Measurements from ENCODE around the gene FBXO10. TPM values are rescaled to one million over a fixed set of nuclear protein-coding genes. Genes with fewer than 3 reads are reported as not detected.
A peak's percentile ranks its signal among the peaks of the same experiment; 100 is the strongest.

The FBXO10 gene
- total RNA-seq, 1 donor = 28.6 TPM

DNA sequence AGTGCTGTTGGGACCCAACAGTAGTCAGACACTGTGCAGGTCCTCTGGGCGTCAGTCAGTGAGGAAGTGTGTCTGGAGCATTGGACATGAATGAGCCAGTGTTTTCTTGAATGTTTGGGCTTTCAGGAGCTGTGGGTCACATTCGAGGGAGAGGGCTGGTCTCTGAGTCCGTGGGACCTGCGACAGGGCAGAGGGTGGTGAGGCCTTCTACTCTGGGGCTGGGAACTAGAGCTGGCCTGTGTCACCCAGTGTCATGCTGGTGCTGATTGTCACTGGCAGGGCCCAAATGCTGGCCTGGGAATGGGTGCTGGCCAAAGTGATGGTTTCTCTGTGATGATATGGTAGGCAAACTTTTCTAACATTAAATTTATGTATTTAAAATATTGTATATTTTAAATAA is 80.2 kb downstream of the FBXO10 start:
- Histone ChIP-seq H3K27me3 (ENCODE audit: insufficient read depth, low read length) (no peaks in the 10 kb centered on the region), H3K4me2 (ENCODE audit: insufficient read depth, low read length) (no peak overlapping the region), H3K27ac (ENCODE audit: low read depth, low read length) (no peak overlapping the region), H3K4me1 (ENCODE audit: insufficient read depth, low read length) (peaks cover 3% of the 10 kb centered on the region), H3K4me3 (ENCODE audit: insufficient read depth, low read length) (no peak overlapping the region), H3K79me2 (ENCODE audit: insufficient read depth, low read length) (no peaks in the 10 kb centered on the region), H3K9me3 (ENCODE audit: low read depth, low read length) (no peaks in the 10 kb centered on the region), H3K36me3 (ENCODE audit: insufficient read depth, low read length) (peaks cover 86% of the 10 kb centered on the region), H2AFZ (ENCODE audit: low read length) (no peak overlapping the region), H4K20me1 (ENCODE audit: insufficient read depth, low read length) (no peaks in the 10 kb centered on the region)
- DNase-seq (ENCODE audit: insufficient read length, low spot score, missing footprints) = peak; percentile 64
- TF ChIP-seq, protein P1, sequence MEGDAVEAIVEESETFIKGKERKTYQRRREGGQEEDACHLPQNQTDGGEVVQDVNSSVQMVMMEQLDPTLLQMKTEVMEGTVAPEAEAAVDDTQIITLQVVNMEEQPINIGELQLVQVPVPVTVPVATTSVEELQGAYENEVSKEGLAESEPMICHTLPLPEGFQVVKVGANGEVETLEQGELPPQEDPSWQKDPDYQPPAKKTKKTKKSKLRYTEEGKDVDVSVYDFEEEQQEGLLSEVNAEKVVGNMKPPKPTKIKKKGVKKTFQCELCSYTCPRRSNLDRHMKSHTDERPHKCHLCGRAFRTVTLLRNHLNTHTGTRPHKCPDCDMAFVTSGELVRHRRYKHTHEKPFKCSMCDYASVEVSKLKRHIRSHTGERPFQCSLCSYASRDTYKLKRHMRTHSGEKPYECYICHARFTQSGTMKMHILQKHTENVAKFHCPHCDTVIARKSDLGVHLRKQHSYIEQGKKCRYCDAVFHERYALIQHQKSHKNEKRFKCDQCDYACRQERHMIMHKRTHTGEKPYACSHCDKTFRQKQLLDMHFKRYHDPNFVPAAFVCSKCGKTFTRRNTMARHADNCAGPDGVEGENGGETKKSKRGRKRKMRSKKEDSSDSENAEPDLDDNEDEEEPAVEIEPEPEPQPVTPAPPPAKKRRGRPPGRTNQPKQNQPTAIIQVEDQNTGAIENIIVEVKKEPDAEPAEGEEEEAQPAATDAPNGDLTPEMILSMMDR (IDR thresholded peaks at IDR 0.05; ENCODE audit: extremely low read depth, low read depth, low read length) = no peak

DNA sequence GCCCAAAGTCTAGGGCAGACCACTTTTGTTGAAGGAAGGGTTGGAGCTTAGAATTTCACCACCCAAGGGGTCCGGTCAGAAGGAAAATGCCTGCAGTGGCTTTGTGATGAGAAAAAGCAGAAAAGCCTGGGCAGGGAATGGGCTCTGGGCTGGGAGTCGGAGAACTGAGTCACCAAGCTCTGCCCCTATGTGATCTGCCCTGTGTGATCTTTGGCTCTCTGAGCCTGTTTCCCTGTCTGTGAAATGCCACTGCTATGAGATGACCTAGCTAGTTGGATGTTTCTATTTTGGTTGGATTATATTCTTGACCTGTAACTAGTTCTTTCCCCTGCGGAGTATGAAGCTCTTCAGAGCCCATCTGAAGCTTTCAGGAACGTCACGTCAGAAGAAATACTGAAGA is 80.6 kb downstream of the FBXO10 start:
- no peaks in the 10 kb centered on the region for H3K9me3 ChIP-seq (ENCODE audit: low read depth, low read length)
- no peaks in the 10 kb centered on the region for H3K27me3 ChIP-seq (ENCODE audit: insufficient read depth, low read length)
- H3K4me2 ChIP-seq (ENCODE audit: insufficient read depth, low read length) = no peak overlapping the region
- no peak overlapping the region for H2AFZ ChIP-seq (ENCODE audit: low read length)
- peaks cover 86% of the 10 kb centered on the region for H3K36me3 ChIP-seq (ENCODE audit: insufficient read depth, low read length)
- TF ChIP-seq, protein P1 (IDR thresholded peaks at IDR 0.05; ENCODE audit: extremely low read depth, low read depth, low read length) = no peak
- no peak overlapping the region for H3K27ac ChIP-seq (ENCODE audit: low read depth, low read length)
- peaks cover 3% of the 10 kb centered on the region for H3K4me1 ChIP-seq (ENCODE audit: insufficient read depth, low read length)
- no peak for DNase-seq (ENCODE audit: insufficient read length, low spot score, missing footprints)
- no peak overlapping the region for H3K4me3 ChIP-seq (ENCODE audit: insufficient read depth, low read length)
- H3K79me2 ChIP-seq (ENCODE audit: insufficient read depth, low read length) = no peaks in the 10 kb centered on the region
- no peaks in the 10 kb centered on the region for H4K20me1 ChIP-seq (ENCODE audit: insufficient read depth, low read length)

DNA sequence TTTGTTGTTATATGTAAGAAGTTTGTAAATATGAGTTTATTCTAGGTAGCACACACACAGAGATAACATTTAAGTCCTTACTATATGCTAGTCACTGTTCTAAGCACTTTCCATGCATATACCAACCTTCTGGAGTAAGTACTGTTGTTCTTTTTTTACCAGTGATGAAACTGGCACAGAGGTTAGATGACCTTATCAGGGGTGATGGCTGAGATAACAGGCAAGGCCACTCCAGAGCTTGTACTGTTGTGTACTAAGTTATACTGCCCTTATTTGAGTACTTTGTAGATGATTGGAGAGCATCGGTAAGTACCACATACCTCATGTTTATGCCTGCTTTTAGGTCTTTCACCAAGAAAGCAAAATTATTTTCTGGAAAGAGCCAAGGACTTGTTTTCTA is 84.2 kb downstream of the FBXO10 start:
- Histone ChIP-seq H3K4me3 (ENCODE audit: insufficient read depth, low read length) (no peak overlapping the region), H3K79me2 (ENCODE audit: insufficient read depth, low read length) (peaks cover 13% of the 10 kb centered on the region), H3K27ac (ENCODE audit: low read depth, low read length) (no peak overlapping the region), H3K4me2 (ENCODE audit: insufficient read depth, low read length) (no peak overlapping the region), H3K27me3 (ENCODE audit: insufficient read depth, low read length) (no peaks in the 10 kb centered on the region), H4K20me1 (ENCODE audit: insufficient read depth, low read length) (peaks cover 6% of the 10 kb centered on the region), H3K9me3 (ENCODE audit: low read depth, low read length) (no peaks in the 10 kb centered on the region), H3K36me3 (ENCODE audit: insufficient read depth, low read length) (peaks cover 80% of the 10 kb centered on the region), H3K4me1 (ENCODE audit: insufficient read depth, low read length) (peaks cover 16% of the 10 kb centered on the region), H2AFZ (ENCODE audit: low read length) (no peak overlapping the region)
- TF ChIP-seq, protein P1 (IDR thresholded peaks at IDR 0.05; ENCODE audit: extremely low read depth, low read depth, low read length) = no peak
- no peak for DNase-seq (ENCODE audit: insufficient read length, low spot score, missing footprints)

GRCh38 chr9:37486616-37487548 is 89.3 kb downstream of the FBXO10 start:
- Histone ChIP-seq H2AFZ (ENCODE audit: low read length) (peak overlapping the region; percentile 95), H3K79me2 (ENCODE audit: insufficient read depth, low read length) (peaks cover 21% of the 10 kb centered on the region), H3K36me3 (ENCODE audit: insufficient read depth, low read length) (peaks cover 35% of the 10 kb centered on the region), H3K27ac (ENCODE audit: low read depth, low read length) (peak overlapping the region; percentile 90), H3K27me3 (ENCODE audit: insufficient read depth, low read length) (peaks cover 1% of the 10 kb centered on the region), H4K20me1 (ENCODE audit: insufficient read depth, low read length) (peaks cover 6% of the 10 kb centered on the region), H3K4me3 (ENCODE audit: insufficient read depth, low read length) (peak overlapping the region; percentile 85), H3K9me3 (ENCODE audit: low read depth, low read length) (no peaks in the 10 kb centered on the region), H3K4me1 (ENCODE audit: insufficient read depth, low read length) (peaks cover 23% of the 10 kb centered on the region), H3K4me2 (ENCODE audit: insufficient read depth, low read length) (peak overlapping the region; percentile 98)
- peak; percentile 93 for DNase-seq (ENCODE audit: insufficient read length, low spot score, missing footprints)
- TF ChIP-seq, protein P1 (IDR thresholded peaks at IDR 0.05; ENCODE audit: extremely low read depth, low read depth, low read length) = no peak
